Mesenchymal stem cell (in vitro differentiated cells and primary cell): ENCODE measurements around the gene LSP1.

Source experiments
- DNase-seq: peaks from one replicate; pipeline ENCODE4 v3.0.0-alpha.2; 2013
- H2AFZ ChIP-seq: one replicate; pipeline ENCODE4 v1.6.1; 2013; ENCODE audit warnings: low read depth, mild to moderate bottlenecking, control low read depth, inconsistent platforms, low read length, moderate library complexity
- H2AK5ac ChIP-seq: 2 replicates; pipeline ENCODE4 v1.6.1; 2013; ENCODE audit warnings: low read length, moderate library complexity, mild to moderate bottlenecking, inconsistent platforms; ENCODE audit not compliant: severe bottlenecking
- H2BK120ac ChIP-seq: one replicate; pipeline ENCODE4 v1.6.1; 2013; ENCODE audit warnings: low read depth, mild to moderate bottlenecking, inconsistent platforms, low read length, moderate library complexity
- H2BK12ac ChIP-seq, 2 experiments: one replicate each; pipeline ENCODE4 v1.6.1; 2013; ENCODE audit warnings: inconsistent platforms in 2 of 2, low read length in 2 of 2, mild to moderate bottlenecking in 2 of 2, moderate library complexity in 2 of 2, control low read depth in 1 of 2
- H2BK15ac ChIP-seq: one replicate; pipeline ENCODE4 v1.6.1; 2013; ENCODE audit warnings: mild to moderate bottlenecking, low read depth, inconsistent platforms; ENCODE audit not compliant: poor library complexity, severe bottlenecking
- H2BK5ac ChIP-seq: 2 replicates; pipeline ENCODE4 v1.6.1; 2013; ENCODE audit warnings: low read depth, mild to moderate bottlenecking, low read length, control low read depth, inconsistent platforms; ENCODE audit not compliant: poor library complexity, severe bottlenecking
- H3K14ac ChIP-seq, 2 experiments: one replicate each; pipeline ENCODE4 v1.6.1; 2013; ENCODE audit warnings: inconsistent platforms in 2 of 2, low read length in 2 of 2, control low read depth in 1 of 2, mild to moderate bottlenecking in 1 of 2, moderate library complexity in 1 of 2
- H3K18ac ChIP-seq, 2 experiments: one replicate each; pipeline ENCODE4 v1.6.1; 2013; ENCODE audit warnings: inconsistent platforms in 2 of 2, low read length in 2 of 2, control low read depth in 1 of 2, low read depth in 1 of 2, mild to moderate bottlenecking in 1 of 2
- H3K23ac ChIP-seq, 2 experiments: one replicate each; pipeline ENCODE4 v1.6.1; 2013; ENCODE audit warnings: inconsistent platforms in 2 of 2, low read length in 2 of 2, mild to moderate bottlenecking in 2 of 2, moderate library complexity in 2 of 2, control low read depth in 1 of 2
- H3K27ac ChIP-seq: 2 replicates; pipeline ENCODE4 v1.5.1; 2013; ENCODE audit warnings: mild to moderate bottlenecking, moderate library complexity, low read length, control low read depth, inconsistent platforms; ENCODE audit not compliant: poor library complexity, severe bottlenecking
- H3K27me3 ChIP-seq, 2 experiments: 2 replicates each; pipeline versions ENCODE4 v1.6.1 to v1.7.0; 2013; ENCODE audit warnings: low read length in 2 of 2, mild to moderate bottlenecking in 2 of 2, moderate library complexity in 2 of 2, control low read depth in 1 of 2, inconsistent platforms in 1 of 2; ENCODE audit not compliant: control insufficient read depth in 1 of 2, insufficient read depth in 1 of 2
- H3K36me3 ChIP-seq, 2 experiments: 2 replicates each; pipeline versions ENCODE4 v1.6.1 to v1.7.0; 2013; ENCODE audit warnings: low read length in 2 of 2, control low read depth in 1 of 2, inconsistent platforms in 1 of 2, low read depth in 1 of 2, mild to moderate bottlenecking in 1 of 2; ENCODE audit not compliant: insufficient read depth in 2 of 2, control insufficient read depth in 1 of 2
- H3K4ac ChIP-seq, 2 experiments: one replicate each; pipeline ENCODE4 v1.6.1; 2013; ENCODE audit warnings: inconsistent platforms in 2 of 2, low read length in 2 of 2, mild to moderate bottlenecking in 2 of 2, moderate library complexity in 2 of 2, control low read depth in 1 of 2, low read depth in 1 of 2
- H3K4me1 ChIP-seq: 2 replicates; pipeline ENCODE4 v1.6.1; 2013; ENCODE audit warnings: low read depth, low read length, control low read depth; ENCODE audit not compliant: control insufficient read depth, insufficient read depth
- H3K4me2 ChIP-seq: 2 replicates; pipeline ENCODE4 v1.6.1; 2013; ENCODE audit warnings: low read length, mild to moderate bottlenecking, inconsistent platforms; ENCODE audit not compliant: poor library complexity, severe bottlenecking
- H3K4me3 ChIP-seq, 2 experiments: 2 replicates each; pipeline versions ENCODE4 v1.5.1 to v1.7.0; 2013; ENCODE audit warnings: low read length in 2 of 2, mild to moderate bottlenecking in 2 of 2, control low read depth in 1 of 2, low read depth in 1 of 2; ENCODE audit not compliant: insufficient read depth in 1 of 2
- H3K79me1 ChIP-seq: replicated peaks from 2 replicates; pipeline ENCODE4 v1.6.1; 2013; ENCODE audit warnings: mild to moderate bottlenecking, control low read depth, low read length, inconsistent platforms; ENCODE audit not compliant: poor library complexity, severe bottlenecking
- H3K9ac ChIP-seq: 2 replicates; pipeline ENCODE4 v1.7.0; 2013; ENCODE audit warnings: mild to moderate bottlenecking, low read length, moderate library complexity
- H3K9me3 ChIP-seq: 2 replicates; pipeline ENCODE4 v1.7.0; 2013; ENCODE audit warnings: mild to moderate bottlenecking, low read length; ENCODE audit not compliant: control insufficient read depth
- H4K8ac ChIP-seq: one replicate; pipeline ENCODE4 v1.6.1; 2013; ENCODE audit warnings: inconsistent platforms, mild to moderate bottlenecking, low read length, moderate library complexity
- H4K91ac ChIP-seq: one replicate; pipeline ENCODE4 v1.6.1; 2013; ENCODE audit warnings: mild to moderate bottlenecking, low read length, inconsistent platforms
- WGBS: methylation state at CpG from one replicate; pipeline ENCODE4 v1.1.7; 2013; ENCODE audit warnings: mixed read lengths; 5-methylcytosine and 5-hydroxymethylcytosine counted together

The LSP1 gene

DNA sequence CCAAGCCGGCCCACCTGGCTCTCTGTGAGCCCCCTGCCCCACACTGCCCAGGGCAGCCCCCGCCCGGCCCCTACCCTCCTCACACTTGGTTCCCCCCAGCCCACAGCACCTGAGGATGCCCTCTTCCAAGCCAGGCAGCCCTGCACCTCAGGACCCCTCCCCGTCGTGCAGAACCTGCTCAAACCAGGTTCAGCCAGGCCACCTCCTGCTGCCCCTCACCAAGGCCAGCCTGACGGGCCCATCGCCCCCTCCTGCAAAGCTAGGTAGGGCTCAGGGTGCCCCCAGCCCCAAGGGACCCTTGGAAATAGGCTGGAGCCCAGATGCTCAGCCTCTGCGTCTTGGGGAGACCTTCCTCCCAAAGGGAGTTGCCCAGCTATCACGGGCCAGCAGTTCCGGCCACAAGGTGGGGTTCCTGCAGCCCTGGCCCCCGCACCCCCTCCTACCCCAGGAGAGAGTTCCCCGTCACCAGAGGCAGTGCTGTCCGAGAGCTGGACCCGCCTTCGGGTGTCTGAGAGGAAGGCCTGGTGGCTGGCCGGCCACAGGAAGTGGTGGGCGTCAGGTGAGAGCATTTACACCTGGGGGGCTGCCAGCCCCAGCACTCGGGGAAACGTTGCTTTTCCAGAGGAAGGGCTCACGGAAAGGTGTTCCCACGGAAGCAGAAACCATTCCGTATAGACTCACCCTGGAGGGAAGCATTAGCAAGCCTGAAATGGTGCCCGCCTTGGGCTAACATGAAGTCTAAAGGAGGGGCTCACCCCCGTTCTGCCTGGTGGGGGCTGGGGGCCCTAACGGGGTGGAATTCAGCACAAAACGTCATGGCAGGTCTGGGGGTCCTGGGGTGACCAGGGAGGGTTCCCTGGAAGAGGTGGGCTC, 21.3 kb upstream of the LSP1 start:
- Histone ChIP-seq H4K8ac (no peak overlapping the region), H2BK5ac (no peak overlapping the region), H3K79me1 (no peaks in the 10 kb centered on the region), H3K14ac (no peak overlapping the region), H2AFZ (no peak overlapping the region), H3K18ac (peak overlapping the region; percentile 34), H2BK12ac (peak overlapping the region in 1 of 2 experiments; percentile 85), H3K9me3 (no peaks in the 10 kb centered on the region), H3K36me3 (no peaks in the 10 kb centered on the region), H3K27me3 (peaks cover 0 to 59% of the 10 kb centered on the region in 2 experiments), H3K4me3 (no peak overlapping the region), H3K4me2 (no peak overlapping the region), H3K9ac (no peak overlapping the region), H4K91ac (peak overlapping the region; percentile 8), H3K27ac (no peak overlapping the region), H3K4me1 (peaks cover 74% of the 10 kb centered on the region), H3K4ac (peak overlapping the region in 1 of 2 experiments; percentile 40), H2AK5ac (peak overlapping the region; percentile 66), H2BK15ac (peak overlapping the region; percentile 44), H2BK120ac (peak overlapping the region; percentile 83), H3K23ac (no peak overlapping the region)
- DNase-seq = no peak
- 76% methylated on average over 26 of the region's 26 CpGs for WGBS

DNA sequence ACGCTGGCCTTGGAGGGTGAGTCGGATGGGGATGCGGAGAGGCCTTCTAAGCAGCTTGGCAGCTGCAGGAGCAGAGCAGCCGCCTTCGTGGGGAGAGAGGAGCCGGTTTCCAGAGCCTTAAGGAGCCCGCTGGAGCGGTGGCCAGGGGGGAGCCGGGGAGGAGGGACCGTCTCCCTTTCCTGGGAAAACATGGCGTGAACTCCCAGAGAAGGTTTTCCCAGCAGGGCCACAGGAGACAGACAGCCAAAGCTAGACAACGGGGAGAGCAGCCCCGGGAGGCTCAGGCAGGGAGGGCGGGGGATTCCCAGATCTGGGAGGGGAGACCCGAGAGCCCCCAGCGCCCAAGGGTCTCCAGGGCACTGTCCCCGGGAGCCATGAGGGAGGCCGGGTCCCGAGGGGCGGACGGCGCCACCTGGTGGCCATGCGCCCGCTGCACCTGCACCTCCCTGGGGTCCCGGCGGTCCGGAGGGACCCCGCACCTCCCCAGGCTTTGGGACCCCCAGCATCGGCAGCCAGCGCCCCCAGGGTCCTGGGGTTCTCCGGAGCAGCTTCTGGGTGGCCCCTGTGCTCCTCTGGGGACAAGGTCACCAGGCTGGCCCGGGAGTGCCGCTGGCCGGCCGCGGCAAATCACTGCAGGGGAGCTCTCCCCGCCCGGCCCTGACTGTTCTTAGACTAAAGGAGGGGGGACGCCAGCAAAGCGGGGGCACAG, 20.5 kb upstream of the LSP1 start:
- H2BK5ac ChIP-seq = no peak overlapping the region
- no peak overlapping the region for H3K4me3 ChIP-seq
- H3K18ac ChIP-seq = peak overlapping the region in 1 of 2 experiments; percentile 34
- peak overlapping the region; percentile 65 for H2BK15ac ChIP-seq
- DNase-seq = peak; percentile 29
- no peaks in the 10 kb centered on the region for H3K9me3 ChIP-seq
- H3K4ac ChIP-seq = peak overlapping the region; percentile 24 to 28
- H4K91ac ChIP-seq = peak overlapping the region; percentile 64
- peak overlapping the region; percentile 60 for H3K4me2 ChIP-seq
- H3K79me1 ChIP-seq = no peaks in the 10 kb centered on the region
- H3K14ac ChIP-seq = no peak overlapping the region
- 15% methylated on average over 40 of the region's 40 CpGs for WGBS
- H2BK12ac ChIP-seq = peak overlapping the region in 1 of 2 experiments; percentile 72
- peaks cover 71% of the 10 kb centered on the region for H3K4me1 ChIP-seq
- H3K36me3 ChIP-seq = no peaks in the 10 kb centered on the region
- H3K27me3 ChIP-seq = peaks cover 0 to 51% of the 10 kb centered on the region in 2 experiments
- H2BK120ac ChIP-seq = peak overlapping the region; percentile 83
- no peak overlapping the region for H2AFZ ChIP-seq
- peak overlapping the region; percentile 46 for H4K8ac ChIP-seq
- H3K9ac ChIP-seq = no peak overlapping the region
- no peak overlapping the region for H3K27ac ChIP-seq
- H2AK5ac ChIP-seq = no peak overlapping the region
- H3K23ac ChIP-seq = no peak overlapping the region

DNA sequence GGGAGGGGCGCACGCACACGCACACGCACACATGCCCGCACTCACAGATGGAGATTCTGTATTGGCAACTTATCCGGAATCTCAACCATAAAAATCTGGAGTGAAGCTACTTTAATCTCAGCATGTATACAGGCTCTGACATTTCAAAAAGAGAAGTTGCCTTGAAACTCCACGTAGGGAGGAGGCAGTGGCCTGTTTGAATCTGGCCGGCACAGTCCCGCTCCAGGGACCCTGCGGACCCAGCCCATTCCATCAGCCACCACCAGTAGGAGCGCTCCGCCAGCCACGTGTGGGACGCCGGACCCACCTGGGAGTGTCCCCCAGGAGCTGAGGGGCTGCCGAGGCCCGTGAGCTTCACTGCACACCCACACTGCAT, 20.0 kb upstream of the LSP1 start:
- Histone ChIP-seq H3K14ac (no peak overlapping the region), H2BK5ac (no peak overlapping the region), H2BK12ac (peak overlapping the region in 1 of 2 experiments; percentile 64), H2AK5ac (no peak overlapping the region), H3K4me2 (peak overlapping the region; percentile 60), H3K9ac (no peak overlapping the region), H3K36me3 (no peaks in the 10 kb centered on the region), H3K18ac (peak overlapping the region in 1 of 2 experiments; percentile 26), H2BK120ac (no peak overlapping the region), H3K4ac (no peak overlapping the region), H3K4me3 (no peak overlapping the region), H2AFZ (no peak overlapping the region), H3K4me1 (peaks cover 71% of the 10 kb centered on the region), H3K79me1 (no peaks in the 10 kb centered on the region), H2BK15ac (peak overlapping the region; percentile 65), H3K9me3 (no peaks in the 10 kb centered on the region), H3K23ac (no peak overlapping the region), H4K91ac (peak overlapping the region; percentile 19), H3K27ac (no peak overlapping the region), H3K27me3 (peaks cover 0 to 45% of the 10 kb centered on the region in 2 experiments), H4K8ac (peak overlapping the region; percentile 52)
- DNase-seq = no peak
- whole genome bisulfite sequencing = 69% methylated on average over 12 of the region's 17 CpGs

GRCh38 chr11:1834062-1834610, 18.7 kb upstream of the LSP1 start:
- no peaks in the 10 kb centered on the region for H3K79me1 ChIP-seq
- H3K4me1 ChIP-seq = peaks cover 63% of the 10 kb centered on the region
- H2AFZ ChIP-seq = no peak overlapping the region
- H3K14ac ChIP-seq = peak overlapping the region in 1 of 2 experiments; percentile 31
- H2BK15ac ChIP-seq = no peak overlapping the region
- DNase-seq = no peak
- H3K36me3 ChIP-seq = no peaks in the 10 kb centered on the region
- peak overlapping the region; percentile 9 for H4K8ac ChIP-seq
- H3K27ac ChIP-seq = no peak overlapping the region
- H3K4ac ChIP-seq = no peak overlapping the region
- no peak overlapping the region for H3K4me3 ChIP-seq
- no peak overlapping the region for H3K23ac ChIP-seq
- H3K4me2 ChIP-seq = no peak overlapping the region
- no peak overlapping the region for H3K9ac ChIP-seq
- H2BK120ac ChIP-seq = no peak overlapping the region
- no peak overlapping the region for H4K91ac ChIP-seq
- no peak overlapping the region for H2BK5ac ChIP-seq
- H3K18ac ChIP-seq = peak overlapping the region in 1 of 2 experiments; percentile 64
- no peaks in the 10 kb centered on the region for H3K9me3 ChIP-seq
- peaks cover 0 to 33% of the 10 kb centered on the region in 2 experiments for H3K27me3 ChIP-seq
- peak overlapping the region in 1 of 2 experiments; percentile 73 for H2BK12ac ChIP-seq
- WGBS = 93% methylated on average over 12 of the region's 14 CpGs
- peak overlapping the region; percentile 38 for H2AK5ac ChIP-seq
